Natural killer cell (primary cell): Measurements from ENCODE around the gene INSC. TPM values are rescaled to one million over a fixed set of nuclear protein-coding genes. Genes with fewer than 3 reads are reported as not detected.

Source experiments
- ATAC-seq, 3 donors: fragments of 150-1000 bp in 2 of 3; fragments of 200-7000 bp in 1 of 3; cut with Tn5 transposase; 1 replicate in 1 of 3; 2 replicates in 2 of 3; pipeline ENCODE4 v1.10.0; 2021; ENCODE audit warnings: mild to moderate bottlenecking in 2 of 3, moderate library complexity in 2 of 3
- DNase-seq, 2 donors: peaks; one replicate each; pipeline versions ENCODE4 v3.0.0 to v3.0.0-alpha.2; 2013 to 2021; ENCODE audit warnings: mixed read lengths in 1 of 2
- H3K27ac ChIP-seq: one replicate; pipeline ENCODE4 v1.5.1; 2013; ENCODE audit warnings: mild to moderate bottlenecking, low read length
- H3K27me3 ChIP-seq: one replicate; pipeline ENCODE4 v1.6.1; 2013; ENCODE audit warnings: low read length; ENCODE audit not compliant: control insufficient read depth, insufficient read depth
- H3K36me3 ChIP-seq: one replicate; pipeline ENCODE4 v1.6.1; 2013; ENCODE audit warnings: low read length; ENCODE audit not compliant: control insufficient read depth, insufficient read depth
- H3K4me1 ChIP-seq: one replicate; pipeline ENCODE4 v1.6.1; 2013; ENCODE audit warnings: low read length; ENCODE audit not compliant: control insufficient read depth, insufficient read depth
- H3K4me3 ChIP-seq: one replicate; pipeline ENCODE4 v1.5.1; 2013; ENCODE audit warnings: low read length
- H3K9me3 ChIP-seq: one replicate; pipeline ENCODE4 v1.6.1; 2013; ENCODE audit warnings: low read length; ENCODE audit not compliant: control insufficient read depth, insufficient read depth
- H3K27ac Mint-ChIP-seq, 2 donors: one replicate each; pipeline ENCODE4 v1.8.0; 2022; ENCODE audit warnings: mild to moderate bottlenecking in 2 of 2, mixed read lengths in 2 of 2, moderate library complexity in 1 of 2
- H3K27me3 Mint-ChIP-seq, 2 donors: one replicate each; pipeline ENCODE4 v1.8.0; 2022; ENCODE audit warnings: low read depth in 2 of 2, mixed read lengths in 2 of 2
- H3K36me3 Mint-ChIP-seq: one replicate; pipeline ENCODE4 v1.8.0; 2022; ENCODE audit warnings: mixed read lengths
- H3K4me1 Mint-ChIP-seq, 2 donors: one replicate each; pipeline ENCODE4 v1.8.0; 2022; ENCODE audit warnings: mixed read lengths in 2 of 2
- H3K4me3 Mint-ChIP-seq: one replicate; pipeline ENCODE4 v1.8.0; 2022; ENCODE audit warnings: mild to moderate bottlenecking, moderate library complexity, mixed read lengths
- H3K9me3 Mint-ChIP-seq, 2 donors: one replicate each; pipeline ENCODE4 v1.8.0; 2022; ENCODE audit warnings: mixed read lengths in 2 of 2
- CTCF ChIP-seq: fragments of 200-600 bp; IDR thresholded peaks from one replicate; pipeline ENCODE4 v1.8.0; 2022; ENCODE audit warnings: antibody characterized with exemption
- WGBS: methylation state at CpG from one replicate; pipeline ENCODE4 v1.1.7; 2013; ENCODE audit warnings: missing lambda C conversion rate; ENCODE audit not compliant: insufficient coverage; 5-methylcytosine and 5-hydroxymethylcytosine counted together
- intact Hi-C: fragments of 100-400 bp; cut with micrococcal nuclease; formaldehyde crosslinking; loops from one replicate; pipeline ENCODE4 v1.14.2; 2022
- total RNA-seq, 4 donors: library from RNA; stranded (reverse); fragments of 120-200 nt in 1 of 4; gene quantifications; one replicate each; pipeline versions ENCODE4 v1.2.3 to v1.2.4, GENCODE V29; 2013 to 2022

INSC gene
- total RNA-seq, 3 donors from 2014 or later (not counting 1 experiment from before 2014, with no cell fraction given): 0.16 to 0.27 TPM; not detected in 1

GRCh38 chr11:15194671-15195415 is 80.1 kb downstream of the INSC start:
- H3K4me1 Mint-ChIP-seq: no peaks in the 10 kb centered on the region
- no peaks in the 10 kb centered on the region for H3K27me3 ChIP-seq
- no peaks in the 10 kb centered on the region for H3K9me3 Mint-ChIP-seq
- DNase-seq: no peak
- no peak for TF ChIP-seq CTCF
- H3K27ac ChIP-seq: no peak overlapping the region
- no peak for ATAC-seq
- H3K27me3 Mint-ChIP-seq: peaks cover 2 to 18% of the 10 kb centered on the region in 2 donors
- H3K36me3 Mint-ChIP-seq: no peaks in the 10 kb centered on the region
- no peak overlapping the region for H3K4me3 ChIP-seq
- H3K36me3 ChIP-seq: no peaks in the 10 kb centered on the region
- WGBS: 88% methylated on average over 2 of the region's 2 CpGs
- H3K9me3 ChIP-seq: no peaks in the 10 kb centered on the region
- no peaks in the 10 kb centered on the region for H3K4me1 ChIP-seq
- intact Hi-C loops: no loop called here
- H3K4me3 Mint-ChIP-seq: no peak overlapping the region
- H3K27ac Mint-ChIP-seq: no peak overlapping the region

GRCh38 chr11:15195454-15196200 is 80.9 kb downstream of the INSC start:
- H3K4me1 Mint-ChIP-seq: no peaks in the 10 kb centered on the region
- no peak overlapping the region for H3K27ac ChIP-seq
- no peaks in the 10 kb centered on the region for H3K4me1 ChIP-seq
- intact Hi-C loops: no loop called here
- no peak for DNase-seq
- H3K9me3 ChIP-seq: no peaks in the 10 kb centered on the region
- no peaks in the 10 kb centered on the region for H3K9me3 Mint-ChIP-seq
- 73% methylated on average over 2 of the region's 2 CpGs for WGBS
- no peaks in the 10 kb centered on the region for H3K36me3 ChIP-seq
- TF ChIP-seq CTCF: no peak
- no peaks in the 10 kb centered on the region for H3K27me3 ChIP-seq
- H3K4me3 ChIP-seq: no peak overlapping the region
- H3K36me3 Mint-ChIP-seq: no peaks in the 10 kb centered on the region
- ATAC-seq: no peak
- H3K4me3 Mint-ChIP-seq: no peak overlapping the region
- H3K27me3 Mint-ChIP-seq: peaks cover 0 to 18% of the 10 kb centered on the region in 2 donors
- no peak overlapping the region for H3K27ac Mint-ChIP-seq

GRCh38 chr11:15196704-15197103 is 82.0 kb downstream of the INSC start:
- no peaks in the 10 kb centered on the region for H3K36me3 ChIP-seq
- H3K4me3 ChIP-seq: no peak overlapping the region
- no peaks in the 10 kb centered on the region for H3K9me3 ChIP-seq
- ATAC-seq (no peak), DNase-seq (no peak)
- Mint-ChIP-seq H3K27ac (no peak overlapping the region), H3K27me3 (peaks cover 4 to 18% of the 10 kb centered on the region in 2 donors), H3K4me3 (no peak overlapping the region), H3K36me3 (no peaks in the 10 kb centered on the region), H3K4me1 (no peaks in the 10 kb centered on the region), H3K9me3 (no peaks in the 10 kb centered on the region)
- no peak for TF ChIP-seq CTCF
- H3K27ac ChIP-seq: no peak overlapping the region
- H3K27me3 ChIP-seq: no peaks in the 10 kb centered on the region
- H3K4me1 ChIP-seq: no peaks in the 10 kb centered on the region
- intact Hi-C loops: no loop called here
- 63% methylated on average over 1 of the region's 1 CpG for WGBS
